MCF 10A (cell line): Measurements from ENCODE around the gene CALN1. TPM values are rescaled to one million over a fixed set of nuclear protein-coding genes. Genes with fewer than 3 reads are reported as not detected.

Experiments used
- BruUV-seq: library from RNA; stranded (reverse); fragments of 400-500 nt; replicated peaks from 2 replicates; lab custom pipeline; 2021; lab: Mats Ljungman, UMichigan
- CTCF ChIA-PET: fragments of 300-600 bp; sonication (Branson Sonifier 250); formaldehyde crosslinking; extraction: SDS; loops from one replicate; lab custom pipeline; 2021; ENCODE audit warnings: antibody characterized with exemption, inconsistent platforms; lab: Yijun Ruan, JAX
- POLR2A ChIA-PET: fragments of 300-600, 350-650 bp; sonication (Branson Sonifier 250); formaldehyde crosslinking; extraction: SDS; loops from one replicate; lab custom pipeline; 2020; ENCODE audit warnings: antibody characterized with exemption, inconsistent platforms; lab: Yijun Ruan, JAX
- DNase-seq: peaks from one replicate; pipeline ENCODE4 v3.0.0-alpha.2; 2018; ENCODE audit not compliant: unreplicated experiment
- H3K27ac Mint-ChIP-seq: one replicate; pipeline ENCODE4 v1.8.0; 2022; ENCODE audit warnings: mild to moderate bottlenecking, low read depth, mixed read lengths; ENCODE audit not compliant: unreplicated experiment
- H3K27me3 Mint-ChIP-seq: one replicate; pipeline ENCODE4 v1.8.0; 2022; ENCODE audit warnings: mixed read lengths; ENCODE audit not compliant: insufficient read depth, unreplicated experiment
- H3K36me3 Mint-ChIP-seq: one replicate; pipeline ENCODE4 v1.8.0; 2022; ENCODE audit warnings: mild to moderate bottlenecking, moderate library complexity, mixed read lengths; ENCODE audit not compliant: insufficient read depth, unreplicated experiment
- H3K4me1 Mint-ChIP-seq: one replicate; pipeline ENCODE4 v1.8.0; 2022; ENCODE audit warnings: mixed read lengths; ENCODE audit not compliant: insufficient read depth, unreplicated experiment
- H3K4me3 Mint-ChIP-seq: one replicate; pipeline ENCODE4 v1.8.0; 2022; ENCODE audit warnings: mild to moderate bottlenecking, moderate library complexity, mixed read lengths; ENCODE audit not compliant: unreplicated experiment
- H3K9me3 Mint-ChIP-seq: one replicate; pipeline ENCODE4 v1.8.0; 2022; ENCODE audit warnings: mixed read lengths; ENCODE audit not compliant: unreplicated experiment
- intact Hi-C: fragments of 100-400 bp; cut with micrococcal nuclease; formaldehyde crosslinking; loops from 2 replicates; pipeline ENCODE4 v1.14.1; 2022
- total RNA-seq: library from RNA; stranded (reverse); gene quantifications from 2 replicates; pipeline ENCODE4 v1.2.3, GENCODE V29; 2022
- TF ChIP-seq, protein P1 (sequence below): fragments of 200-600 bp; IDR thresholded peaks from one replicate; pipeline ENCODE4 v1.8.0; 2022; ENCODE audit warnings: antibody characterized with exemption, mild to moderate bottlenecking; ENCODE audit not compliant: unreplicated experiment

The CALN1 gene
- total RNA-seq, 1 experiment from 2014 or later, result not detected

DNA sequence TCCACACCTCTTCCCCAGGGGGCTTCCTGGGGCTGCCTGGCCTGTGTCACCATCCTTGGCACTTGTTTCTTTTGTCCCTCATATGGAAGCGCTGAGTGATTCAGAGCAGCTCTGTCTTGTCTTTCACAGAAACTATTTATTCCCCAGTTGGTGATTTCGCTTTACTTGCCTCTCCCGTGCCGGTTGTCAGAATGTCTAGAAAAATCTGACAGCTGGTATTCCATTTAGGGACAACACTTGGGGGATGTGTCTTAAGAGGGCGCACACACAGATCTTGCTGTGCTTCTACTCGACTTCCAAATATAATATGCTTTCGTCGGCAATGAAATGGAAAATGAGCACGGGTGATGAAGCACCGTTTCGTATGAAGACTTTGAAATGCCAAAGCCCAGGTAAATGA lies 611.8 kb downstream of the CALN1 start:
- DNase-seq, result no peak
- Mint-ChIP-seq H3K27ac (no peak overlapping the region), H3K27me3 (no peaks in the 10 kb centered on the region), H3K9me3 (peaks cover 13% of the 10 kb centered on the region), H3K36me3 (no peaks in the 10 kb centered on the region), H3K4me1 (no peaks in the 10 kb centered on the region), H3K4me3 (no peak overlapping the region)
- intact Hi-C loops, result no loop called here
- CTCF ChIA-PET, result no interaction called here
- POLR2A ChIA-PET, result no interaction called here
- TF ChIP-seq, protein P1, sequence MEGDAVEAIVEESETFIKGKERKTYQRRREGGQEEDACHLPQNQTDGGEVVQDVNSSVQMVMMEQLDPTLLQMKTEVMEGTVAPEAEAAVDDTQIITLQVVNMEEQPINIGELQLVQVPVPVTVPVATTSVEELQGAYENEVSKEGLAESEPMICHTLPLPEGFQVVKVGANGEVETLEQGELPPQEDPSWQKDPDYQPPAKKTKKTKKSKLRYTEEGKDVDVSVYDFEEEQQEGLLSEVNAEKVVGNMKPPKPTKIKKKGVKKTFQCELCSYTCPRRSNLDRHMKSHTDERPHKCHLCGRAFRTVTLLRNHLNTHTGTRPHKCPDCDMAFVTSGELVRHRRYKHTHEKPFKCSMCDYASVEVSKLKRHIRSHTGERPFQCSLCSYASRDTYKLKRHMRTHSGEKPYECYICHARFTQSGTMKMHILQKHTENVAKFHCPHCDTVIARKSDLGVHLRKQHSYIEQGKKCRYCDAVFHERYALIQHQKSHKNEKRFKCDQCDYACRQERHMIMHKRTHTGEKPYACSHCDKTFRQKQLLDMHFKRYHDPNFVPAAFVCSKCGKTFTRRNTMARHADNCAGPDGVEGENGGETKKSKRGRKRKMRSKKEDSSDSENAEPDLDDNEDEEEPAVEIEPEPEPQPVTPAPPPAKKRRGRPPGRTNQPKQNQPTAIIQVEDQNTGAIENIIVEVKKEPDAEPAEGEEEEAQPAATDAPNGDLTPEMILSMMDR, result no peak
- no TSS peak for BruUV-seq

DNA sequence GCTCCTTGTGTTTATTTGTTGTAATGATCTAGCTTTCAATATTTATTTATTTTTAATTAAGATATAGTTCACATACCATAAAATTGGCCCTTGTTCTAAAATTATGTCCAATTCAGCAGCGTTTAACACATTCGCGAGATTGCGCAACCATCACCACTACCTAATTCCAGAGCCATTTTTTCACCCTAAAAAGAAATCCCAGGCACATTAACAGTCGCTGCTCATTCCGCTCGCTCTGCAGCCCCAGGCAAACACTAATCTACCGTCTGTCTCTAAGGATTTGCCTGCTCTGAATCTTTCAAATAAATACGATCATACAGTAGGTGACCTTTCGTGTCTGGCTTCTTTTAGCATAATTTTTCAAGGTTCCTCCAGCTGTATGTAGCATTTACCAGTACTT lies 616.7 kb downstream of the CALN1 start:
- H3K4me1 Mint-ChIP-seq, result no peaks in the 10 kb centered on the region
- H3K9me3 Mint-ChIP-seq, result peaks cover 8% of the 10 kb centered on the region
- intact Hi-C loops, result no loop called here
- BruUV-seq, result no TSS peak
- TF ChIP-seq, protein P1, result no peak
- H3K36me3 Mint-ChIP-seq, result no peaks in the 10 kb centered on the region
- CTCF ChIA-PET, result interaction anchor here (0.6 kb wide), 3 partner anchors 308 to 993 kb away, joined by 3 to 4 read pairs (median 3); no protein-coding TSS in a partner anchor
- H3K4me3 Mint-ChIP-seq, result no peak overlapping the region
- no peak overlapping the region for H3K27ac Mint-ChIP-seq
- POLR2A ChIA-PET, result no interaction called here
- no peak for DNase-seq
- no peaks in the 10 kb centered on the region for H3K27me3 Mint-ChIP-seq

DNA sequence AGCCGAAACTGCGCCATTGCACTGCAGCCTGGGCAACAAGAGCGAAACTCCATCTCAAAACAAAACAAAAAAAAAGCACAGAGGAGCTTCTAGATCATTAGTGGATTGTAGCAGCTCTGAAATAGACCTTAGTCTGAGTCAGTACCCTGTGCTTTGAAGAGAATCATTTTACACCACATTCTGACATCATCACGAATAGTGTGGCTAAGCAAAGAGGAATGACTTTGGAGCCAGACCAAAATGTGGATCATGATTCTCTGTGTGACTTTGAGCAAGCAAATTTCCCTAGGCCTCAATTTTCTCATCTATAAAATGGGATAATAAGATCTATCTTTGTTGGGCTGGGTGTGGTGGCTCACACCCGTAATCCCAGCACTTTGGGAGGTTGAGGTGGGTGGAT lies 618.9 kb downstream of the CALN1 start:
- Mint-ChIP-seq H3K9me3 (peaks cover 17% of the 10 kb centered on the region), H3K36me3 (no peaks in the 10 kb centered on the region), H3K4me1 (no peaks in the 10 kb centered on the region), H3K4me3 (no peak overlapping the region), H3K27ac (no peak overlapping the region), H3K27me3 (no peaks in the 10 kb centered on the region)
- TF ChIP-seq, protein P1, result no peak
- intact Hi-C loops, result no loop called here
- no TSS peak for BruUV-seq
- CTCF ChIA-PET, result interaction anchor here (0.9 kb wide), 1 partner anchor 57 kb away, joined by 3 read pairs; no protein-coding TSS in a partner anchor
- POLR2A ChIA-PET, result interaction anchor here (0.6 kb wide), 1 partner anchor 79 kb away, joined by 5 read pairs; no protein-coding TSS in a partner anchor
- no peak for DNase-seq

DNA sequence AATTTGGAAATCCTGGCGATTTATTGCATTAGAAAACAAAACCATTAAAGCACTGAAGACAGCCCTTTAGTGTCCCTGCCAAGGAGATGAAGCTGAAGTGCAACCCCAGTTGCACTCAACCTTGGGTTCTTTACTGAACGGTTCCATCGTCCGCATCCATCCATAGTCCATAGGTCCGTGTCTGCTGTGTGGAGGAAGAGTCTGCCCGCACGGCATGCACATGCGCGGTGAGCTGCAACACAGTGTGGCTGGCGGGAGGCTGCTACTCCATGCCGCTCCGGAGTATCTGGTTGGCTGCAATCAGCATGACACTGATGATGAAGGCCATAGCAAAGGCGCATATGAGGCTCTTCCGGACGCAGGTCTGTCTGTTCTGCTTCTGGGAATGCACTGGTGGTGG lies 624.6 kb downstream of the CALN1 start:
- Mint-ChIP-seq H3K27me3 (no peaks in the 10 kb centered on the region), H3K27ac (no peak overlapping the region), H3K4me1 (no peaks in the 10 kb centered on the region), H3K4me3 (no peak overlapping the region), H3K36me3 (no peaks in the 10 kb centered on the region), H3K9me3 (peaks cover 25% of the 10 kb centered on the region)
- CTCF ChIA-PET, result no interaction called here
- TF ChIP-seq, protein P1, result no peak
- BruUV-seq, result no TSS peak
- peak; percentile 16 for DNase-seq
- intact Hi-C loops, result no loop called here
- POLR2A ChIA-PET, result no interaction called here
